IMR-90 (cell line): ENCODE measurements around the gene CWC15. TPM values are rescaled to one million over a fixed set of nuclear protein-coding genes. Genes with fewer than 3 reads are reported as not detected.

ENCODE experiments used
- ATAC-seq: fragments of 200-7000 bp; cut with Tn5 transposase; 2 replicates; pipeline ENCODE4 v1.9.1; 2020; ENCODE audit warnings: low read depth, mild to moderate bottlenecking, moderate library complexity
- BruUV-seq: library from RNA; stranded (reverse); fragments of 400-500 nt; replicated peaks from 2 replicates; lab custom pipeline; 2021; lab: Mats Ljungman, UMichigan
- CTCF ChIA-PET: fragments of 300-600 bp; formaldehyde crosslinking; extraction: SDS; loops from one replicate; lab custom pipeline; 2021; ENCODE audit warnings: antibody characterized with exemption; lab: Yijun Ruan, JAX
- POLR2A ChIA-PET: fragments of 300-600 bp; sonication (Branson Sonifier 250); formaldehyde crosslinking; loops from one replicate; lab custom pipeline; 2022; ENCODE audit warnings: antibody characterized with exemption; ENCODE audit not compliant: unreplicated experiment; lab: Charles Lee
- DNase-seq: peaks from one replicate; pipeline ENCODE4 v3.0.0; 2013
- H2AFZ ChIP-seq: replicated peaks from 2 replicates; pipeline ENCODE3; 2013; ENCODE audit warnings: low read length, mild to moderate bottlenecking; ENCODE audit not compliant: poor library complexity
- H2AK5ac ChIP-seq: 2 replicates; pipeline ENCODE4 v1.6.1; 2013; ENCODE audit warnings: low read depth, low read length, inconsistent platforms
- H2AK9ac ChIP-seq: replicated peaks from 2 replicates; pipeline ENCODE3; 2013; ENCODE audit warnings: mild to moderate bottlenecking, low read depth, low read length, moderate library complexity; ENCODE audit not compliant: poor library complexity
- H2BK120ac ChIP-seq: 2 replicates; pipeline ENCODE4 v1.6.1; 2013; ENCODE audit warnings: low read depth, low read length, inconsistent platforms
- H2BK15ac ChIP-seq: 3 replicates; pipeline ENCODE4 v1.6.1; 2013; ENCODE audit warnings: low read depth, low read length, inconsistent platforms
- H2BK20ac ChIP-seq: 2 replicates; pipeline ENCODE4 v1.6.1; 2013; ENCODE audit warnings: low read depth, mild to moderate bottlenecking, inconsistent platforms, low read length, moderate library complexity
- H2BK5ac ChIP-seq: 2 replicates; pipeline ENCODE4 v1.6.1; 2013; ENCODE audit warnings: mild to moderate bottlenecking, low read depth, low read length, inconsistent platforms; ENCODE audit not compliant: poor library complexity, severe bottlenecking
- H3K14ac ChIP-seq: replicated peaks from 2 replicates; pipeline ENCODE4 v1.6.1; 2013; ENCODE audit warnings: low read depth, low read length, inconsistent platforms
- H3K18ac ChIP-seq: 2 replicates; pipeline ENCODE4 v1.6.1; 2013; ENCODE audit warnings: low read depth, low read length, control low read depth
- H3K23ac ChIP-seq: 2 replicates; pipeline ENCODE4 v1.6.1; 2013; ENCODE audit warnings: low read depth, low read length, inconsistent platforms
- H3K27ac ChIP-seq: 2 replicates; pipeline ENCODE4 v1.5.1; 2013; ENCODE audit warnings: mild to moderate bottlenecking, control low read depth, low read length; ENCODE audit not compliant: insufficient read depth
- H3K27me3 ChIP-seq: 2 replicates; pipeline ENCODE4 v1.6.1; 2013; ENCODE audit warnings: low read length; ENCODE audit not compliant: control insufficient read depth, insufficient read depth
- H3K36me3 ChIP-seq: 2 replicates; pipeline ENCODE4 v1.6.1; 2013; ENCODE audit warnings: low read length, mixed read lengths; ENCODE audit not compliant: control insufficient read depth, insufficient read depth
- H3K4ac ChIP-seq: 2 replicates; pipeline ENCODE4 v1.6.1; 2013; ENCODE audit warnings: low read depth, low read length, inconsistent platforms
- H3K4me1 ChIP-seq: 2 replicates; pipeline ENCODE4 v1.6.1; 2013; ENCODE audit warnings: low read length, mixed read lengths; ENCODE audit not compliant: control insufficient read depth, insufficient read depth
- H3K4me2 ChIP-seq: 2 replicates; pipeline ENCODE4 v1.6.1; 2013; ENCODE audit warnings: low read depth, mild to moderate bottlenecking, control low read depth, low read length, moderate library complexity
- H3K4me3 ChIP-seq: 2 replicates; pipeline ENCODE4 v1.5.1; 2013; ENCODE audit warnings: low read depth, mild to moderate bottlenecking, control low read depth, low read length, moderate library complexity; ENCODE audit not compliant: insufficient read depth
- H3K56ac ChIP-seq: 2 replicates; pipeline ENCODE4 v1.6.1; 2013; ENCODE audit warnings: low read length, inconsistent platforms; ENCODE audit not compliant: insufficient read depth; ENCODE audit errors: extremely low read depth
- H3K79me1 ChIP-seq, 2 experiments: 2 replicates each; pipeline ENCODE4 v1.6.1; 2013; ENCODE audit warnings: low read length in 2 of 2, inconsistent platforms in 1 of 2, low read depth in 1 of 2
- H3K9ac ChIP-seq: 2 replicates; pipeline ENCODE4 v1.6.1; 2013; ENCODE audit warnings: low read depth, low read length, control low read depth
- H3K9me1 ChIP-seq: 2 replicates; pipeline ENCODE4 v1.6.1; 2013; ENCODE audit warnings: low read length, inconsistent platforms; ENCODE audit not compliant: insufficient read depth
- H3K9me3 ChIP-seq: 2 replicates; pipeline ENCODE4 v1.6.1; 2013; ENCODE audit warnings: low read length; ENCODE audit not compliant: control insufficient read depth, insufficient read depth
- H4K20me1 ChIP-seq: 2 replicates; pipeline ENCODE4 v1.6.1; 2013; ENCODE audit warnings: low read length, inconsistent platforms; ENCODE audit not compliant: insufficient read depth
- H4K5ac ChIP-seq: 2 replicates; pipeline ENCODE4 v1.6.1; 2013; ENCODE audit warnings: mild to moderate bottlenecking, low read depth, low read length, control low read depth
- H4K8ac ChIP-seq, 2 experiments: 2 replicates each; pipeline ENCODE4 v1.6.1; 2013; ENCODE audit warnings: low read depth in 2 of 2, low read length in 2 of 2, control low read depth in 1 of 2, inconsistent platforms in 1 of 2
- H4K91ac ChIP-seq: 2 replicates; pipeline ENCODE4 v1.6.1; 2013; ENCODE audit warnings: low read depth, low read length, inconsistent platforms; ENCODE audit not compliant: insufficient read depth
- CEBPB ChIP-seq: IDR thresholded peaks from 2 replicates; pipeline ENCODE4 v1.6.1; 2012; ENCODE audit warnings: low read depth, low read length, improper control_type of control experiment
- CTCF ChIP-seq: conservative IDR thresholded peaks from 2 replicates; pipeline ENCODE4 v1.5.1; 2012; ENCODE audit warnings: mild to moderate bottlenecking, low read depth, low read length, improper control_type of control experiment
- POLR2A ChIP-seq: IDR thresholded peaks from 2 replicates; pipeline ENCODE4 v1.6.1; 2012; ENCODE audit warnings: mild to moderate bottlenecking, low read depth, low read length
- RAD21 ChIP-seq: IDR thresholded peaks from 2 replicates; pipeline ENCODE4 v1.6.1; 2012; ENCODE audit warnings: low read length, improper control_type of control experiment
- USF2 ChIP-seq: fragments of 150-350 bp; IDR thresholded peaks from 2 replicates; pipeline ENCODE4 v1.6.1; 2017; ENCODE audit warnings: mild to moderate bottlenecking, antibody characterized with exemption, low read length, low read depth
- WGBS, 2 experiments: methylation state at CpG; one replicate each; pipeline versions ENCODE4 v1.1.5 to v1.1.7; 2013; ENCODE audit warnings: missing lambda C conversion rate in 2 of 2; ENCODE audit not compliant: insufficient read length in 1 of 2; ENCODE audit errors: extremely low coverage in 2 of 2; 5-methylcytosine and 5-hydroxymethylcytosine counted together
- dilution Hi-C: fragments of 300-500 bp; cut with HindIII; formaldehyde crosslinking; loops from one replicate; pipeline ENCODE4 v1.14.3; 2018; ENCODE audit warnings: low sequenced_read_pairs; ENCODE audit not compliant: unreplicated experiment
- in situ Hi-C: fragments of 300-500 bp; cut with MboI; formaldehyde crosslinking; loops from 3 replicates; pipeline ENCODE4 v1.14.3; 2019; ENCODE audit warnings: low sequenced_read_pairs, inconsistent platforms, mixed read lengths
- intact Hi-C: fragments of 100-400 bp; cut with micrococcal nuclease; formaldehyde crosslinking; loops from 2 replicates; pipeline ENCODE4 v1.10.0; 2022
- polyA plus RNA-seq, 3 experiments: library from polyadenylated mRNA; depleted of rRNA; stranded (reverse); fragments of >200 nt; gene quantifications; 2 replicates each; pipeline ENCODE4 v1.2.3, GENCODE V29; 2012; ENCODE audit warnings: low replicate concordance in 1 of 3
- total RNA-seq: library from RNA; depleted of rRNA; stranded (reverse); fragments of >200 nt; gene quantifications from 2 replicates; pipeline ENCODE4 v1.2.3, GENCODE V29; 2012

CWC15 gene
- total and polyA plus RNA-seq, 2 of the 4 experiments (the other 2 are of a cell fraction) = 38.4 to 48.6 TPM

- H3K18ac ChIP-seq = no peak overlapping the region
- no peak overlapping the region for H3K14ac ChIP-seq
- dilution Hi-C loops = no loop called here
- POLR2A ChIA-PET = interaction anchor here (0.6 kb wide), 1 partner anchor 848 kb away, joined by 3 read pairs; no protein-coding TSS in a partner anchor
- H3K56ac ChIP-seq = no peak overlapping the region
- no peak overlapping the region for H3K4me3 ChIP-seq
- no peak overlapping the region for H3K9ac ChIP-seq
- no peak overlapping the region for H2AFZ ChIP-seq
- no peak overlapping the region for H2AK9ac ChIP-seq
- in situ Hi-C loops = loop anchor here (10.0 kb wide), 1 partner anchor 1449 kb away; no protein-coding TSS in a partner anchor
- H3K27ac ChIP-seq = no peak overlapping the region
- no TSS peak for BruUV-seq
- H2BK20ac ChIP-seq = no peak overlapping the region
- no peak for TF ChIP-seq POLR2A
- no peak for TF ChIP-seq USF2
- TF ChIP-seq RAD21 = no peak
- no peak for TF ChIP-seq CEBPB
- no peak for TF ChIP-seq CTCF
- no peak overlapping the region for H2BK5ac ChIP-seq
- H3K4me1 ChIP-seq = no peaks in the 10 kb centered on the region
- H3K4me2 ChIP-seq = no peak overlapping the region
- CTCF ChIA-PET = interaction anchor here (0.6 kb wide), 1 partner anchor 11 kb away, joined by 3 read pairs; no protein-coding TSS in a partner anchor
- H4K8ac ChIP-seq = no peak overlapping the region
- no peaks in the 10 kb centered on the region for H4K20me1 ChIP-seq
- no CpG with 5 or more reads among the region's 1 CpG for WGBS, 2 experiments
- peaks cover 7 to 16% of the 10 kb centered on the region in 2 experiments for H3K79me1 ChIP-seq
- H3K23ac ChIP-seq = no peak overlapping the region
- H3K36me3 ChIP-seq = peaks cover 7% of the 10 kb centered on the region
- intact Hi-C loops = loop anchor here (10.0 kb wide), 1 partner anchor 159 kb away; no protein-coding TSS in a partner anchor
- no peak for DNase-seq
- no peak overlapping the region for H2AK5ac ChIP-seq
- no peak overlapping the region for H2BK120ac ChIP-seq
- no peak overlapping the region for H3K4ac ChIP-seq
- H3K27me3 ChIP-seq = no peaks in the 10 kb centered on the region
- no peak for ATAC-seq
- no peak overlapping the region for H4K91ac ChIP-seq
- H3K9me1 ChIP-seq = no peaks in the 10 kb centered on the region
- H2BK15ac ChIP-seq = no peak overlapping the region
- no peak overlapping the region for H4K5ac ChIP-seq
- H3K9me3 ChIP-seq = no peaks in the 10 kb centered on the region
Observed at GRCh38 chr11:94975599-94975998, 2.2 kb upstream of the CWC15 start.
